GM21529 (cell line): ENCODE measurements around the gene CREB3.

Experiments
- ATAC-seq: cut with Tn5 transposase; IDR thresholded peaks from one replicate; pipeline ENCODE4 v1.9.1; 2021; ENCODE audit not compliant: unreplicated experiment

Gene CREB3

DNA sequence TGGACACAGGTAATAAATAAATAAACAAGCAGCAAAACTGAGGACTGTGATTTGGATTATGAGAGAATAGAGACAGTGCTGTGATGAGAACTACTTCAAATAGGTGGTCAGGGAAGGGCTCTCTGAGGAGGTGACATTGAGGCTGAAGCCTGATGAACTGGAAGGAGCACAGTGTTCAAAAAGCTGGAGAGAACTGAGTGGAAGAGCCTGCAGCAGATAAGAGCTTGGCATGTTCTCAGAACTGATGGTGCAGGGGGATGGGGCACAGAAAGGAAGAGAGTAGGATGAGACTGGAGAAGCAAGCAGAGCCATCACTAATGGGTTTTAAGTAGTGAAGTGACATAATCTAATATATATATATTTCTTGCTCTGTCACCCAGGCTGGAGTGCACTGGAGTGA is 31.5 kb upstream of the CREB3 start:
- ATAC-seq: no peak

DNA sequence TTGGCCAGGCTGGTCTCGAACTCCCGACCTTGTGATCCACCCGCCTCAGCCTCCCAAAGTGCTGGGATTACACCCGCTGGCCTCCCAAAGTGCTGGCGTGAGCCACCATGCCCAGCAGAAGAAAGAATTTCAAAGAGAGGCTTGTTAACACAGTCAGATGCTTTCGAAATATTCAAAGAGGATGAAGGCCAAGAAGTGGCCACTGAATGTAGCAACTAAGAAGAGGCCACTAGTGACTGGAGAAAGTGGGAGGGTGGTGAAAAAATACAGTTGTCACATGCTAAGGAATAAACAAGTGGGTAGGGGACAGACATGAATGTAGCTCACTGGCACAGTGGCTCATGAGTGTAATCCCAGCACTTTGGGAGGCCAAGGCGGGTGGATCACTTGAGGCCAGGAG is 29.8 kb upstream of the CREB3 start:
- ATAC-seq: no peak

GRCh38 chr9:35703906-35704672 is 28.4 kb upstream of the CREB3 start:
- ATAC-seq: no peak

DNA sequence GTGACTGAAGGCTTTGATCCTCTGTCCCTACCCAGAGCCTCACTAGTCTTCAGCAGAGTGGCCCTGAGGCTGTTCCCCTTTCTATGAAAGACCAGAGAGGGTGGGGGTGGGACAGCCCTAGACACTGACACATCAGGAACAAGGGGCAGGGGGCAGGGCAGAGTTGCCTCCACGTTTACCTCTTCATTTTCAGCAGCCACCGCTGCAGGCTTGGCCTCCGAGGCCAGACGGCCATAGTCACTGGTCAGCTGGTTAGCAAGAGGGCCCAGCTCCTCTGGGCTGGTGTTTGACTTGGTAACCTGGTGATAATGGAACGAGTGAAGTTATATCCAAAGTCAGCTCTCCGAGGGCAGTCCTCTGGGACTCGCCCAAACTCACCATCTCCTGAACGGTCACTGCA is 27.1 kb upstream of the CREB3 start:
- ATAC-seq: no peak

DNA sequence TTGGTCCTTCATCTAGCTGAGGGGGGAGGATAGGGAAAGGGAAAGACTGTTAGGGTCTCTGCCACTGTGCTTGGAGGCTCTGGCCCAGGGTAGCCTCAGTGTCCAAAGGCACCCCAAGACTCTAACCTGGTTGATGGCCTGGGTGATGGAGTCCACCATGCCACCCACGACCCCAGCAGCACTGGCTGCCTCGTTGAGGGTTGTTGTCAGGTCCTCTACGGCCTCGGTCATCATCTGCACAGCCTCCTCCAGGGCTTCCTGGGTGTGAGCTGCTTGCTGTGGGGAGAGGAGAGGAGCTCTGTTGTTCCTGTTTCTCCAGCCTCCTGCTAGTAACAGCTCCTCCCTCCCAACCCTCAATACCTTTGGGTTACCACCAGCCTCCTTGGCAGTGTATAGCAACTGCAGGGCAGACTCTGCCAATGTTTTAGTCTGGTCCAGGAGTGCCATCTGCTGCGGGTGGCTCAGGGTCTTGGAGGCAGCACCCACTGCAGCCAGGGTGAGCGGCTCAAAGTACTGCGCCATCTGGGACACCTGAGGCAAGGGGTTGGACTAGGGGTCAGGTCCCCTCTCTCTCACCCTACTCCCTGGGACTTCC is 26.5 kb upstream of the CREB3 start:
- ATAC-seq: no peak

DNA sequence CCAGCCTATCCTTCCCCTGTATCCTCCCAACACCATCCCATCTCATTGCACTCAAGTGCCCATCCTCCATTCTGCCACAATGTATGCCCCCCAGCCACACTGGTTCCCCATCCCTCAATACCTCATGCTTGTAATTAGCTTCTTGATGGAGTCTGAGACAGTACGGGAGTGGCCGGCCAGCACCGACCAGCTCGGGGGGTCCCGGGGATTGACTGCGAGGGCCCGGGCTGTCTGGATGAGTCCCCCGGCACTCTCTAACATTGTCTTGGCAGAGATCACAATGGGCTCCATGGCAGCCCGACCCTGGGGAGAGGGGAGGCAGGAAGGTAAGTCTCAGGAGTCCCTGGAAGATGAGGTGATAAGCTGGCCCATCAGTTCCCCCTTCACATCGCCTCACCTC is 25.5 kb upstream of the CREB3 start:
- ATAC-seq: no peak

- no peak for ATAC-seq
These were observed 24.3 kb upstream of the CREB3 start for GRCh38 chr9:35708146-35708545.

- ATAC-seq: no peak
These were observed 21.5 kb upstream of the CREB3 start for GRCh38 chr9:35710818-35711500.

- no peak for ATAC-seq
These were observed 20.7 kb upstream of the CREB3 start for GRCh38 chr9:35711501-35712428.

GRCh38 chr9:35712762-35713400 is 19.6 kb upstream of the CREB3 start:
- ATAC-seq: no peak

- ATAC-seq: no peak
These were observed 18.9 kb upstream of the CREB3 start for GRCh38 chr9:35713578-35713977.

GRCh38 chr9:35714123-35714522 is 18.3 kb upstream of the CREB3 start:
- ATAC-seq: no peak

- ATAC-seq: no peak
These were observed 17.8 kb upstream of the CREB3 start for GRCh38 chr9:35714579-35715252.

DNA sequence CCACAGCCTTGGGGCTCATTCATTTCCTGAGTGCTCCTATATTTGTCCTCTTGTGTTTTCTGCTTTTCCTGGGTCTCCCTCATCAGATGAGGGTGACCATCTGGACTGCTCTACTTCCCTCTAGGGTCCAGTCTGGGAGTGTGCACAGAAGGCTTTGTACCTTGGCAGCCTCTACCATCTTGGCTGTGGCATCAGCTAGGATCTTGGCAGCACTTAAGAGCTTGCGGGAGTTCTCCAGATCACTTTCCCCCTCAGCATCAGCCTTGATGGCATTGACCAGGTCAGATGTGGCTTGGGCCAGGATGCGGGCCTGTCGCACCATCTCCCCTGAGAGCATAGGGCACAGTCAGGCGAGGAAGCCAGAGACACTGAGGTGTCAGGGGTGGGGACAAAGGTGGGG is 16.2 kb upstream of the CREB3 start:
- ATAC-seq: no peak

- no peak for ATAC-seq
These were observed 15.2 kb upstream of the CREB3 start for GRCh38 chr9:35717132-35717870.

GRCh38 chr9:35718721-35719511 is 13.6 kb upstream of the CREB3 start:
- ATAC-seq: no peak

- ATAC-seq: no peak
These were observed 12.9 kb upstream of the CREB3 start for GRCh38 chr9:35719546-35719945.

- ATAC-seq: no peak
These were observed 9.0 kb upstream of the CREB3 start for GRCh38 chr9:35723426-35723825.

DNA sequence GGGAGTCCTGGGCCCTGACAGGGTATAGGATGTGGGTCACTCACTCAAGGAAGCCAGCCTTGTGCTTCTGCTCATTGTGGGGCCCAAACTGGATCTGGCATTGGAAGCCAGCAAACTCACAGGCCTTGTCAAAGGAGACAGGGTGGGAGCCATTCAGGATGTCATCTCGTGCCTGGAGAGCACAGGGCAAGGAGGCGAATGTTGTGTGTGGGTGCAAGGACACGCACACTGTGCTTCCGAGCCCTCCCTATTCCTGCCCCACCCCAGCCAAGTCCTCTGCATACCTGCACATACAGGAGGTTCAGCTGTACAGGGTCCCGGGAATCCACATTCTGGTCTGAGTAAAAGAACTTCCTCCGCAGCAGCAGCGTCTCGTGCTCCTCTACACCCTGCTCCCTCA is 8.6 kb upstream of the CREB3 start:
- no peak for ATAC-seq
